ENCODE data around the gene AOC3. TPM values are rescaled to one million over a fixed set of nuclear protein-coding genes. Genes with fewer than 3 reads are reported as not detected.

Gene AOC3
- total and polyA plus RNA-seq, 2 of the 13 experiments (the other 11 are each of a cell fraction or from before 2014, with no cell fraction given), result 8.7 to 51.7 TPM

GRCh38 chr17:42832213-42832933, 18.6 kb upstream of the AOC3 start (continued):
- no peak for TF ChIP-seq MED13 (CRISPR knock-in tag; IDR thresholded peaks at IDR 0.05)
- no peak for TF ChIP-seq ZSCAN31 (CRISPR knock-in tag; IDR thresholded peaks at IDR 0.05; ENCODE audit: low read depth)
- TF ChIP-seq ZNF670 (CRISPR knock-in tag; IDR thresholded peaks at IDR 0.05; ENCODE audit: borderline replicate concordance), result peak; percentile 40; the same call in 1 of the 2 replicates
- no peak for TF ChIP-seq KDM1A (CRISPR knock-in tag; IDR thresholded peaks at IDR 0.05)
- TF ChIP-seq ZNF546 (CRISPR knock-in tag; conservative IDR thresholded peaks at IDR 0.05), result no peak
- TF ChIP-seq BCLAF1 (IDR thresholded peaks at IDR 0.05), result no peak
- peak; percentile 28; the same call in 1 of the 2 replicates for TF ChIP-seq FOXO1 (CRISPR knock-in tag; IDR thresholded peaks at IDR 0.05)
- TF ChIP-seq, protein P1, sequence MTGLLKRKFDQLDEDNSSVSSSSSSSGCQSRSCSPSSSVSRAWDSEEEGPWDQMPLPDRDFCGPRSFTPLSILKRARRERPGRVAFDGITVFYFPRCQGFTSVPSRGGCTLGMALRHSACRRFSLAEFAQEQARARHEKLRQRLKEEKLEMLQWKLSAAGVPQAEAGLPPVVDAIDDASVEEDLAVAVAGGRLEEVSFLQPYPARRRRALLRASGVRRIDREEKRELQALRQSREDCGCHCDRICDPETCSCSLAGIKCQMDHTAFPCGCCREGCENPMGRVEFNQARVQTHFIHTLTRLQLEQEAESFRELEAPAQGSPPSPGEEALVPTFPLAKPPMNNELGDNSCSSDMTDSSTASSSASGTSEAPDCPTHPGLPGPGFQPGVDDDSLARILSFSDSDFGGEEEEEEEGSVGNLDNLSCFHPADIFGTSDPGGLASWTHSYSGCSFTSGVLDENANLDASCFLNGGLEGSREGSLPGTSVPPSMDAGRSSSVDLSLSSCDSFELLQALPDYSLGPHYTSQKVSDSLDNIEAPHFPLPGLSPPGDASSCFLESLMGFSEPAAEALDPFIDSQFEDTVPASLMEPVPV (CRISPR knock-in tag; IDR thresholded peaks at IDR 0.05), result 0 out of 2 replicates have a peak, but pooled peaks have one; percentile 27
- TF ChIP-seq, protein P2, sequence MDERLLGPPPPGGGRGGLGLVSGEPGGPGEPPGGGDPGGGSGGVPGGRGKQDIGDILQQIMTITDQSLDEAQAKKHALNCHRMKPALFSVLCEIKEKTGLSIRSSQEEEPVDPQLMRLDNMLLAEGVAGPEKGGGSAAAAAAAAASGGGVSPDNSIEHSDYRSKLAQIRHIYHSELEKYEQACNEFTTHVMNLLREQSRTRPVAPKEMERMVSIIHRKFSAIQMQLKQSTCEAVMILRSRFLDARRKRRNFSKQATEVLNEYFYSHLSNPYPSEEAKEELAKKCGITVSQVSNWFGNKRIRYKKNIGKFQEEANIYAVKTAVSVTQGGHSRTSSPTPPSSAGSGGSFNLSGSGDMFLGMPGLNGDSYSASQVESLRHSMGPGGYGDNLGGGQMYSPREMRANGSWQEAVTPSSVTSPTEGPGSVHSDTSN (CRISPR knock-in tag; IDR thresholded peaks at IDR 0.05), result no peak
- no peak for TF ChIP-seq ZNF34 (CRISPR knock-in tag; IDR thresholded peaks at IDR 0.05; ENCODE audit: borderline replicate concordance)
- TF ChIP-seq ZFP36 (IDR thresholded peaks at IDR 0.05; ENCODE audit: borderline replicate concordance, low read depth, low read length, partially characterized antibody), result no peak
- TF ChIP-seq ZNF484 (CRISPR knock-in tag; IDR thresholded peaks at IDR 0.05; ENCODE audit: borderline replicate concordance, low read depth), result no peak
- peak; percentile 90; the same call in 1 of the 2 replicates for TF ChIP-seq MBD4 (IDR thresholded peaks at IDR 0.05; ENCODE audit: borderline replicate concordance, low read length)
- TF ChIP-seq, protein P3, sequence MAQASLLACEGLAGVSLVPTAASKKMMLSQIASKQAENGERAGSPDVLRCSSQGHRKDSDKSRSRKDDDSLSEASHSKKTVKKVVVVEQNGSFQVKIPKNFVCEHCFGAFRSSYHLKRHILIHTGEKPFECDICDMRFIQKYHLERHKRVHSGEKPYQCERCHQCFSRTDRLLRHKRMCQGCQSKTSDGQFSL (CRISPR knock-in tag; IDR thresholded peaks at IDR 0.05), result no peak
- no peak for TF ChIP-seq ZNF121 (CRISPR knock-in tag; IDR thresholded peaks at IDR 0.05)
- TF ChIP-seq, protein P4, sequence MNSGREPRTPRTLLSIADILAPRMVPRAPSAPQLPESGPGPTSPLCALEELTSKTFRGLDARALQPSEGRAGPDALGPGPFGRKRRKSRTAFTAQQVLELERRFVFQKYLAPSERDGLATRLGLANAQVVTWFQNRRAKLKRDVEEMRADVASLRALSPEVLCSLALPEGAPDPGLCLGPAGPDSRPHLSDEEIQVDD (CRISPR knock-in tag; IDR thresholded peaks at IDR 0.05; ENCODE audit: borderline replicate concordance), result no peak
- TF ChIP-seq, protein P5, sequence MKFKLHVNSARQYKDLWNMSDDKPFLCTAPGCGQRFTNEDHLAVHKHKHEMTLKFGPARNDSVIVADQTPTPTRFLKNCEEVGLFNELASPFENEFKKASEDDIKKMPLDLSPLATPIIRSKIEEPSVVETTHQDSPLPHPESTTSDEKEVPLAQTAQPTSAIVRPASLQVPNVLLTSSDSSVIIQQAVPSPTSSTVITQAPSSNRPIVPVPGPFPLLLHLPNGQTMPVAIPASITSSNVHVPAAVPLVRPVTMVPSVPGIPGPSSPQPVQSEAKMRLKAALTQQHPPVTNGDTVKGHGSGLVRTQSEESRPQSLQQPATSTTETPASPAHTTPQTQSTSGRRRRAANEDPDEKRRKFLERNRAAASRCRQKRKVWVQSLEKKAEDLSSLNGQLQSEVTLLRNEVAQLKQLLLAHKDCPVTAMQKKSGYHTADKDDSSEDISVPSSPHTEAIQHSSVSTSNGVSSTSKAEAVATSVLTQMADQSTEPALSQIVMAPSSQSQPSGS (CRISPR knock-in tag; IDR thresholded peaks at IDR 0.05), result peak; percentile 52
- TF ChIP-seq, protein P6, sequence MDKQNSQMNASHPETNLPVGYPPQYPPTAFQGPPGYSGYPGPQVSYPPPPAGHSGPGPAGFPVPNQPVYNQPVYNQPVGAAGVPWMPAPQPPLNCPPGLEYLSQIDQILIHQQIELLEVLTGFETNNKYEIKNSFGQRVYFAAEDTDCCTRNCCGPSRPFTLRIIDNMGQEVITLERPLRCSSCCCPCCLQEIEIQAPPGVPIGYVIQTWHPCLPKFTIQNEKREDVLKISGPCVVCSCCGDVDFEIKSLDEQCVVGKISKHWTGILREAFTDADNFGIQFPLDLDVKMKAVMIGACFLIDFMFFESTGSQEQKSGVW (CRISPR knock-in tag; IDR thresholded peaks at IDR 0.05; ENCODE audit: borderline replicate concordance), result no peak
- TF ChIP-seq KDM2A (CRISPR knock-in tag; IDR thresholded peaks at IDR 0.05; ENCODE audit: borderline replicate concordance, low read depth), result no peak
- no peak for TF ChIP-seq ZNF33A (CRISPR knock-in tag; IDR thresholded peaks at IDR 0.05; ENCODE audit: borderline replicate concordance)

Measured in HepG2 (cell line).